Activated naive CD4-positive, alpha-beta T cell treated with anti-CD3 and anti-CD28 coated beads for 36 hours (primary cell): ENCODE measurements around the gene ATXN7. TPM values are rescaled to one million over a fixed set of nuclear protein-coding genes. Genes with fewer than 3 reads are reported as not detected.

ENCODE experiments used
- CTCF ChIA-PET: fragments of 350-600 bp; sonication (Branson Sonifier 250); formaldehyde crosslinking; loops from one replicate; lab custom pipeline; 2021; ENCODE audit warnings: antibody characterized with exemption; lab: Charles Lee
- DNase-seq: peaks from one replicate; pipeline ENCODE4 v3.0.0-alpha.2; 2020
- H3K27ac Mint-ChIP-seq: one replicate; pipeline ENCODE4 v1.8.0; 2021; ENCODE audit warnings: mild to moderate bottlenecking, mixed read lengths
- H3K27me3 Mint-ChIP-seq: one replicate; pipeline ENCODE4 v1.8.0; 2021; ENCODE audit warnings: low read depth, mixed read lengths
- H3K36me3 Mint-ChIP-seq: one replicate; pipeline ENCODE4 v1.8.0; 2021; ENCODE audit warnings: low read depth, mixed read lengths
- H3K4me1 Mint-ChIP-seq: one replicate; pipeline ENCODE4 v1.8.0; 2021; ENCODE audit warnings: low read depth, mixed read lengths
- H3K4me3 Mint-ChIP-seq: one replicate; pipeline ENCODE4 v1.8.0; 2021; ENCODE audit warnings: mild to moderate bottlenecking, moderate library complexity, mixed read lengths
- H3K9me3 Mint-ChIP-seq: one replicate; pipeline ENCODE4 v1.8.0; 2021; ENCODE audit warnings: mixed read lengths
- intact Hi-C: fragments of 100-400 bp; cut with micrococcal nuclease; formaldehyde crosslinking; loops from one replicate; pipeline ENCODE4 v1.15.1; 2023
- total RNA-seq, 2 experiments: library from RNA; stranded (reverse); gene quantifications; one replicate each; pipeline ENCODE4 v1.2.3, GENCODE V29; 2021

The ATXN7 gene
- total RNA-seq, 2 experiments from 2014 or later, result 25.5 to 25.8 TPM

GRCh38 chr3:63984391-63984790 lies 120.7 kb downstream of the ATXN7 start:
- CTCF ChIA-PET, result interaction anchor here (0.9 to 1.2 kb wide), 3 partner anchors 18 to 21 kb away, joined by 3 read pairs; no protein-coding TSS in a partner anchor
- Mint-ChIP-seq H3K27me3 (no peaks in the 10 kb centered on the region), H3K4me1 (peaks cover 49% of the 10 kb centered on the region), H3K27ac (no peak overlapping the region), H3K4me3 (no peak overlapping the region), H3K36me3 (peaks cover 38% of the 10 kb centered on the region), H3K9me3 (no peaks in the 10 kb centered on the region)
- no peak for DNase-seq
- intact Hi-C loops, result no loop called here

GRCh38 chr3:63986146-63986545 lies 122.5 kb downstream of the ATXN7 start:
- H3K4me1 Mint-ChIP-seq, result peaks cover 32% of the 10 kb centered on the region
- no peak for DNase-seq
- H3K36me3 Mint-ChIP-seq, result peaks cover 33% of the 10 kb centered on the region
- H3K9me3 Mint-ChIP-seq, result no peaks in the 10 kb centered on the region
- no peak overlapping the region for H3K4me3 Mint-ChIP-seq
- peak overlapping the region; percentile 57 for H3K27ac Mint-ChIP-seq
- H3K27me3 Mint-ChIP-seq, result no peaks in the 10 kb centered on the region
- CTCF ChIA-PET, result no interaction called here
- intact Hi-C loops, result no loop called here

GRCh38 chr3:63986831-63987230 lies 123.2 kb downstream of the ATXN7 start:
- Mint-ChIP-seq H3K9me3 (no peaks in the 10 kb centered on the region), H3K4me3 (no peak overlapping the region), H3K27ac (no peak overlapping the region), H3K27me3 (no peaks in the 10 kb centered on the region), H3K36me3 (peaks cover 33% of the 10 kb centered on the region), H3K4me1 (peaks cover 28% of the 10 kb centered on the region)
- CTCF ChIA-PET, result no interaction called here
- intact Hi-C loops, result no loop called here
- DNase-seq, result no peak

- peaks cover 22% of the 10 kb centered on the region for H3K4me1 Mint-ChIP-seq
- intact Hi-C loops, result no loop called here
- DNase-seq, result no peak
- H3K4me3 Mint-ChIP-seq, result no peak overlapping the region
- H3K36me3 Mint-ChIP-seq, result peaks cover 41% of the 10 kb centered on the region
- no peaks in the 10 kb centered on the region for H3K27me3 Mint-ChIP-seq
- H3K9me3 Mint-ChIP-seq, result no peaks in the 10 kb centered on the region
- H3K27ac Mint-ChIP-seq, result peak overlapping the region; percentile 5
- CTCF ChIA-PET, result interaction anchor here (0.6 kb wide), 1 partner anchor 31 kb away, joined by 6 read pairs; no protein-coding TSS in a partner anchor
Observed at GRCh38 chr3:63988943-63989342, 125.3 kb downstream of the ATXN7 start.

GRCh38 chr3:63990204-63990603 lies 126.5 kb downstream of the ATXN7 start:
- H3K9me3 Mint-ChIP-seq, result no peaks in the 10 kb centered on the region
- DNase-seq, result no peak
- no peak overlapping the region for H3K27ac Mint-ChIP-seq
- no peak overlapping the region for H3K4me3 Mint-ChIP-seq
- CTCF ChIA-PET, result interaction anchor here (1.6 to 5.2 kb wide), 2 partner anchors 12 to 29 kb away, joined by 8 to 52 read pairs; no protein-coding TSS in a partner anchor
- H3K36me3 Mint-ChIP-seq, result peaks cover 42% of the 10 kb centered on the region
- peaks cover 25% of the 10 kb centered on the region for H3K4me1 Mint-ChIP-seq
- intact Hi-C loops, result no loop called here
- no peaks in the 10 kb centered on the region for H3K27me3 Mint-ChIP-seq

GRCh38 chr3:63990733-63991132 lies 127.1 kb downstream of the ATXN7 start:
- intact Hi-C loops, result no loop called here
- peaks cover 42% of the 10 kb centered on the region for H3K36me3 Mint-ChIP-seq
- peak overlapping the region; percentile 32 for H3K27ac Mint-ChIP-seq

GRCh38 chr3:63991666-63992065 lies 128.0 kb downstream of the ATXN7 start:
- Mint-ChIP-seq H3K27me3 (no peaks in the 10 kb centered on the region), H3K36me3 (peaks cover 45% of the 10 kb centered on the region), H3K4me3 (no peak overlapping the region), H3K27ac (peak overlapping the region; percentile 64), H3K4me1 (peaks cover 27% of the 10 kb centered on the region), H3K9me3 (no peaks in the 10 kb centered on the region)
- CTCF ChIA-PET, result interaction anchor here (0.6 to 5.2 kb wide), 6 partner anchors 9 to 116 kb away, joined by 3 to 52 read pairs (median 14); no protein-coding TSS in a partner anchor
- intact Hi-C loops, result no loop called here
- DNase-seq, result no peak

More at GRCh38 chr3:63990733-63991132, 127.1 kb downstream of the ATXN7 start:
- no peak overlapping the region for H3K4me3 Mint-ChIP-seq
- H3K4me1 Mint-ChIP-seq, result peaks cover 25% of the 10 kb centered on the region
- no peaks in the 10 kb centered on the region for H3K9me3 Mint-ChIP-seq
- H3K27me3 Mint-ChIP-seq, result no peaks in the 10 kb centered on the region
- DNase-seq, result no peak
- CTCF ChIA-PET, result interaction anchor here (0.8 to 5.2 kb wide), 4 partner anchors 13 to 33 kb away, joined by 3 to 52 read pairs (median 26); partner anchors contain the start of gene PSMD6

- no peak overlapping the region for H3K4me3 Mint-ChIP-seq
- intact Hi-C loops, result loop anchor here (1.0 kb wide), 4 partner anchors 14 to 641 kb away; no protein-coding TSS in a partner anchor
Observed at GRCh38 chr3:63992516-63993209, 129.0 kb downstream of the ATXN7 start.

GRCh38 chr3:63993653-63994079 lies 130.0 kb downstream of the ATXN7 start:
- Mint-ChIP-seq H3K4me1 (peaks cover 31% of the 10 kb centered on the region), H3K27me3 (no peaks in the 10 kb centered on the region), H3K27ac (peak overlapping the region; percentile 41), H3K4me3 (no peak overlapping the region), H3K9me3 (no peaks in the 10 kb centered on the region), H3K36me3 (peaks cover 51% of the 10 kb centered on the region)
- CTCF ChIA-PET, result interaction anchor here (0.6 to 5.2 kb wide), 21 partner anchors 8 to 366 kb away, joined by 3 to 52 read pairs (median 6); partner anchors contain the start of gene PSMD6
- DNase-seq, result peak; percentile 65
- intact Hi-C loops, result loop anchor here (1.0 kb wide), 4 partner anchors 15 to 642 kb away; no protein-coding TSS in a partner anchor

More at GRCh38 chr3:63992516-63993209, 129.0 kb downstream of the ATXN7 start:
- no peak for DNase-seq
- Mint-ChIP-seq H3K27ac (peak overlapping the region; percentile 61), H3K9me3 (no peaks in the 10 kb centered on the region), H3K27me3 (no peaks in the 10 kb centered on the region), H3K36me3 (peaks cover 52% of the 10 kb centered on the region), H3K4me1 (peaks cover 28% of the 10 kb centered on the region)
- CTCF ChIA-PET, result interaction anchor here (0.6 to 5.2 kb wide), 16 partner anchors 7 to 1528 kb away, joined by 3 to 52 read pairs (median 6); partner anchors contain the start of gene PSMD6

GRCh38 chr3:63995086-63995485 lies 131.4 kb downstream of the ATXN7 start:
- Mint-ChIP-seq H3K27me3 (no peaks in the 10 kb centered on the region), H3K27ac (peak overlapping the region; percentile 65), H3K36me3 (peaks cover 58% of the 10 kb centered on the region), H3K4me1 (peaks cover 31% of the 10 kb centered on the region), H3K4me3 (no peak overlapping the region), H3K9me3 (no peaks in the 10 kb centered on the region)
- CTCF ChIA-PET, result interaction anchor here (0.9 to 5.2 kb wide), 9 partner anchors 8 to 44 kb away, joined by 3 to 52 read pairs (median 17); partner anchors contain the start of gene PSMD6
- no peak for DNase-seq
- intact Hi-C loops, result no loop called here

GRCh38 chr3:63998852-63999754 lies 135.4 kb downstream of the ATXN7 start:
- CTCF ChIA-PET, result interaction anchor here (0.7 to 1.3 kb wide), 2 partner anchors 12 to 41 kb away, joined by 3 to 4 read pairs; no protein-coding TSS in a partner anchor
- Mint-ChIP-seq H3K36me3 (peaks cover 49% of the 10 kb centered on the region), H3K27ac (peak overlapping the region; percentile 42), H3K4me3 (no peak overlapping the region), H3K4me1 (peaks cover 27% of the 10 kb centered on the region), H3K27me3 (no peaks in the 10 kb centered on the region), H3K9me3 (no peaks in the 10 kb centered on the region)
- intact Hi-C loops, result no loop called here
- no peak for DNase-seq
